Left renal cortex interstitium (tissue), 4 donors: ENCODE data around the gene SREK1. TPM values are rescaled to one million over a fixed set of nuclear protein-coding genes. Genes with fewer than 3 reads are reported as not detected.

Source experiments
- DNase-seq, 4 donors: peaks; one replicate each; pipeline ENCODE4 v3.0.0-alpha.2; 2013; ENCODE audit warnings: low read depth in 4 of 4, low spot score in 2 of 4, missing footprints in 1 of 4
- polyA plus RNA-seq, 4 donors: library from polyadenylated mRNA; unstranded; fragments of 120-200 nt; gene quantifications; one replicate each; pipeline ENCODE4 v1.2.1, GENCODE V29; 2013; ENCODE audit not compliant: insufficient read length in 4 of 4

Gene SREK1
- polyA plus RNA-seq, 4 donors, result 133 to 212 (median 165) TPM

GRCh38 chr5:66164044-66164790 is 20.1 kb downstream of the SREK1 start:
- no peak for DNase-seq

GRCh38 chr5:66168226-66168625 is 24.1 kb downstream of the SREK1 start:
- DNase-seq, result no peak

GRCh38 chr5:66169534-66169933 is 25.4 kb downstream of the SREK1 start:
- no peak for DNase-seq

GRCh38 chr5:66170195-66170919 is 26.3 kb downstream of the SREK1 start:
- DNase-seq, result no peak

GRCh38 chr5:66171349-66172344 is 27.5 kb downstream of the SREK1 start:
- DNase-seq, result peak in 1 of 4 donors; percentile 33

- DNase-seq, result no peak
Measured at GRCh38 chr5:66174338-66174737, 30.2 kb downstream of the SREK1 start.

- DNase-seq, result no peak
Measured at GRCh38 chr5:66178799-66179198, 34.7 kb downstream of the SREK1 start.

GRCh38 chr5:66179297-66180051 is 35.4 kb downstream of the SREK1 start:
- DNase-seq, result no peak

GRCh38 chr5:66180282-66181155 is 36.4 kb downstream of the SREK1 start:
- no peak for DNase-seq

GRCh38 chr5:66186108-66186507 is 42.0 kb downstream of the SREK1 start:
- no peak for DNase-seq

- no peak for DNase-seq
Measured at GRCh38 chr5:66193419-66193818, 49.3 kb downstream of the SREK1 start.

- no peak for DNase-seq
Measured at GRCh38 chr5:66197764-66198405, 53.8 kb downstream of the SREK1 start.

GRCh38 chr5:66198837-66199236 is 54.7 kb downstream of the SREK1 start:
- DNase-seq, result no peak

- no peak for DNase-seq
Measured at GRCh38 chr5:66203531-66203930, 59.4 kb downstream of the SREK1 start.

GRCh38 chr5:66206465-66206864 is 62.4 kb downstream of the SREK1 start:
- DNase-seq, result no peak

GRCh38 chr5:66207800-66208561 is 63.9 kb downstream of the SREK1 start:
- peak; percentile 52 to 75 (median 70) for DNase-seq

GRCh38 chr5:66209350-66209749 is 65.2 kb downstream of the SREK1 start:
- no peak for DNase-seq

GRCh38 chr5:66209794-66210193 is 65.7 kb downstream of the SREK1 start:
- DNase-seq, result no peak
